KMS-11 (cell line): ENCODE data around the gene PRRX1.

Experiments used
- H2AFZ ChIP-seq: fragments of 200-600 bp; sonication (generic); 2 replicates; pipeline ENCODE4 v1.6.1; 2016; ENCODE audit warnings: antibody characterized with exemption, mixed run types, low read depth
- H3K27ac ChIP-seq: fragments of 200-600 bp; sonication (generic); 2 replicates; pipeline ENCODE4 v1.6.1; 2016; ENCODE audit warnings: mild to moderate bottlenecking, mixed run types
- H3K27me3 ChIP-seq: fragments of 200-600 bp; sonication (generic); 2 replicates; pipeline ENCODE4 v1.6.1; 2017; ENCODE audit warnings: mild to moderate bottlenecking, low read depth, mixed run types, moderate library complexity; ENCODE audit not compliant: insufficient read depth
- H3K36me3 ChIP-seq: fragments of 200-600 bp; sonication (generic); 2 replicates; pipeline ENCODE4 v1.6.1; 2017; ENCODE audit warnings: mild to moderate bottlenecking, mixed run types; ENCODE audit not compliant: insufficient read depth
- H3K4me1 ChIP-seq: fragments of 200-600 bp; sonication (generic); 2 replicates; pipeline ENCODE4 v1.6.1; 2016; ENCODE audit warnings: mild to moderate bottlenecking, low read depth, mixed run types; ENCODE audit not compliant: poor library complexity, severe bottlenecking
- H3K4me2 ChIP-seq: fragments of 200-600 bp; sonication (generic); 2 replicates; pipeline ENCODE4 v1.7.0; 2016; ENCODE audit warnings: mild to moderate bottlenecking, mixed run types
- H3K4me3 ChIP-seq: fragments of 200-600 bp; sonication (generic); IDR thresholded peaks from 2 replicates; pipeline ENCODE4 v1.6.1; 2017; ENCODE audit warnings: low read depth, low read length, mixed read lengths; ENCODE audit not compliant: insufficient read depth
- H3K79me2 ChIP-seq: fragments of 200-600 bp; sonication (generic); 2 replicates; pipeline ENCODE4 v1.6.1; 2016; ENCODE audit warnings: low read depth, mixed run types; ENCODE audit not compliant: insufficient read depth
- H3K9ac ChIP-seq: fragments of 200-600 bp; sonication (generic); 2 replicates; pipeline ENCODE4 v1.6.1; 2016; ENCODE audit warnings: mild to moderate bottlenecking, mixed run types
- H4K20me1 ChIP-seq: fragments of 200-600 bp; sonication (generic); 2 replicates; pipeline ENCODE4 v1.6.1; 2016; ENCODE audit warnings: mild to moderate bottlenecking, mixed run types; ENCODE audit not compliant: insufficient read depth
- TF ChIP-seq, protein P1 (sequence below): fragments of 200-600 bp; sonication (generic); conservative IDR thresholded peaks from 2 replicates; pipeline ENCODE4 v1.6.1; 2017; ENCODE audit warnings: low read depth, mild to moderate bottlenecking, antibody characterized with exemption, low read length, moderate library complexity, mixed read lengths

PRRX1 gene

DNA sequence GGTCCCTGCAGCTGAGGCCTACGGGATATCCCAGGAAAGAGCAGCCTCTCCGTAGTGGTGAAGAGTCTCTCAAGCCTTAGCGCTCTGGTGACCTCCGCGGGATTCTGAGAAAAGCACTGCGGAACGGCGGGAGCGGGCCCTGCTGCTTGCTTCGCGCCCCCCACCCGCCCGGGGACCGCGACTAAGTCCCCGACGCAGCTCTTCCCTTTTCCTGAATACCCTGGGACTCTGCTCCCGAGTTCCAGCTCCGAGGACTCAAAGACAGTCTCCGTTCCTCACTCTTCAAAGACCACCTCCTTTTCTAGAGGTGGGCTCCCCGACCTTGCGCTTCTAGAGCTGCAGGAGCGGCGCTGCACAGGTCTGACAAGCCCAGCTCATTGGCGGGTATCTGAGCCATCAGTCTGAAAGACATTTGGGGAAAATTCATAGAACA is 3.6 kb upstream of the PRRX1 start:
- no peaks in the 10 kb centered on the region for H3K36me3 ChIP-seq
- H4K20me1 ChIP-seq = no peaks in the 10 kb centered on the region
- no peak overlapping the region for H2AFZ ChIP-seq
- TF ChIP-seq, protein P1, sequence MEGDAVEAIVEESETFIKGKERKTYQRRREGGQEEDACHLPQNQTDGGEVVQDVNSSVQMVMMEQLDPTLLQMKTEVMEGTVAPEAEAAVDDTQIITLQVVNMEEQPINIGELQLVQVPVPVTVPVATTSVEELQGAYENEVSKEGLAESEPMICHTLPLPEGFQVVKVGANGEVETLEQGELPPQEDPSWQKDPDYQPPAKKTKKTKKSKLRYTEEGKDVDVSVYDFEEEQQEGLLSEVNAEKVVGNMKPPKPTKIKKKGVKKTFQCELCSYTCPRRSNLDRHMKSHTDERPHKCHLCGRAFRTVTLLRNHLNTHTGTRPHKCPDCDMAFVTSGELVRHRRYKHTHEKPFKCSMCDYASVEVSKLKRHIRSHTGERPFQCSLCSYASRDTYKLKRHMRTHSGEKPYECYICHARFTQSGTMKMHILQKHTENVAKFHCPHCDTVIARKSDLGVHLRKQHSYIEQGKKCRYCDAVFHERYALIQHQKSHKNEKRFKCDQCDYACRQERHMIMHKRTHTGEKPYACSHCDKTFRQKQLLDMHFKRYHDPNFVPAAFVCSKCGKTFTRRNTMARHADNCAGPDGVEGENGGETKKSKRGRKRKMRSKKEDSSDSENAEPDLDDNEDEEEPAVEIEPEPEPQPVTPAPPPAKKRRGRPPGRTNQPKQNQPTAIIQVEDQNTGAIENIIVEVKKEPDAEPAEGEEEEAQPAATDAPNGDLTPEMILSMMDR = no peak
- H3K27me3 ChIP-seq = no peaks in the 10 kb centered on the region
- no peak overlapping the region for H3K4me3 ChIP-seq
- H3K79me2 ChIP-seq = no peaks in the 10 kb centered on the region
- no peak overlapping the region for H3K27ac ChIP-seq
- no peak overlapping the region for H3K9ac ChIP-seq
- peaks cover 26% of the 10 kb centered on the region for H3K4me1 ChIP-seq
- H3K4me2 ChIP-seq = no peak overlapping the region

DNA sequence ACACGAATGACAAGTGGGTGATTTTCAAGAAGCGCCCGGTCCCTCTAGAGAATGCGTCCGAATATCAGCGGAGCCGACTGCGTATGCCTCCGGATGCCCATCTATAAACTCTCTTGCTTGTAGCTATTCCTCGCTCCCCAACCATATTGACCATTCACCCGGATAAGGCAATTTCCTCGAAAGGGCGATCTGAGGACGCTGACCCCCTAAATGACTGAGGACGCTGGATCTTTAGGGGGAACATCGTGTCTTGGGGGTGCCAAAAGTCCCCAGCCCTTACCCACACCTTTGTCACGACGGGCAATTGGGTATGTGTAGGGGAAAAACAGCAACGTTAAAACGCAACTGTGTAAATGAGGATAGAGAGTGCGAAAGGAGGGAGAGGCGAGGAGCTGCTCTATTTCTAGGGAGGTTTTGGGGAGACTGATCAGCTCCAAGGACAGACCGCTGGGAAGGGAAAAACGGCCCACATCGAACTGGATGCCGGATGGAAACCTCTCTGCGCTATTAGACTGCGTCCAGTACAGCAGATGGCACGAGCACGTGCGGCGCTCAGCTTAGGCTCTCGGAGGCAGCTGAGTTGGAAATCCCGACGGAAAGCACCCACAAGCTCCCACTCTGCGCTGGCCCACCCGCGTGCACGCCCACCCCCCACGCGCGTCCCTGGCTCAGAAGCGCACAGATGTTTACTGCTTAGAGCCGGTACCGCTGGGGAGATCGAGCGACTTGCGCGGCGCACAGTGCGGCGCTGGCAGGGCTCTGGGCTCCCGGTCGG is 2.9 kb upstream of the PRRX1 start:
- Histone ChIP-seq H2AFZ (no peak overlapping the region), H3K9ac (no peak overlapping the region), H3K79me2 (no peaks in the 10 kb centered on the region), H3K27ac (no peak overlapping the region), H4K20me1 (no peaks in the 10 kb centered on the region), H3K4me3 (no peak overlapping the region), H3K36me3 (no peaks in the 10 kb centered on the region), H3K4me1 (peaks cover 20% of the 10 kb centered on the region), H3K27me3 (no peaks in the 10 kb centered on the region), H3K4me2 (no peak overlapping the region)
- TF ChIP-seq, protein P1 = no peak

DNA sequence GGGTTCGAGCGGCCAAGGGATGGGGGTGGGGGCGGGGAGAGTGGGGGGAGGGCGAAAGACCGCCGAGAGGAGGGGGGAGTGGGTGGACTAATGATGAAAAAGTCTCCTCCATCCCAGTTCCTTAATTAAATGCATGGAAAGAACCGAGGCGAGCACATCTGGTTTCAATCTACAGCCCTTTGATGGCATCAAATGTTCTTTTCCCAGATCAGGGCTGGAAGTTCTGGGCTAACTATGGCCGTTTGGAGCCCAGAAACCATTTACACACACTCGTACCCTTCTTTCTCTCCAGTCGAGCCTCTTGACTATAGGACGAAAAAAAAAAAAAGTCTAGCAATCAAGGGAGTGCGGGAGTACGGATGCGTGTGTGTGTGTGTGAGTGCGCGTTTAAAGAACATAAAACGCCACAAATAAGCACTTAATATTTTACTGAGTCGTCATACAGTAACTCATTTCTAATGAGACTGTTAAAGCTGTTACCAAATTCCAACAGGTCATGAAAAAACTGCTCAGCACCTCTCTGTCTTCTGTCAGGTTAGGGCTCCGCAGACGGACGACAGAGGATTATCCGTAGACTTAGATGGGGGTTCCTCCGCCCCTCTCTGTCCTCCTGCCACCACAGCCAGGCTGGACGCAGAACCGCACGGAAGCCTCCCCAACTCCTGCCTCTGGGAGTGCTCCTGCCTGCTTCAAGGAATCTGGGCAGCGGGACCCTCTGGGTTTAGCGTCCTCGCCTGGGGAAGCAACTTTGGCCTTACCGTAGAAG is 2.1 kb upstream of the PRRX1 start:
- TF ChIP-seq, protein P1 = no peak
- Histone ChIP-seq H3K4me2 (no peak overlapping the region), H3K36me3 (no peaks in the 10 kb centered on the region), H2AFZ (no peak overlapping the region), H3K9ac (no peak overlapping the region), H3K27me3 (no peaks in the 10 kb centered on the region), H3K4me1 (peaks cover 12% of the 10 kb centered on the region), H4K20me1 (no peaks in the 10 kb centered on the region), H3K4me3 (no peak overlapping the region), H3K27ac (no peak overlapping the region), H3K79me2 (no peaks in the 10 kb centered on the region)

DNA sequence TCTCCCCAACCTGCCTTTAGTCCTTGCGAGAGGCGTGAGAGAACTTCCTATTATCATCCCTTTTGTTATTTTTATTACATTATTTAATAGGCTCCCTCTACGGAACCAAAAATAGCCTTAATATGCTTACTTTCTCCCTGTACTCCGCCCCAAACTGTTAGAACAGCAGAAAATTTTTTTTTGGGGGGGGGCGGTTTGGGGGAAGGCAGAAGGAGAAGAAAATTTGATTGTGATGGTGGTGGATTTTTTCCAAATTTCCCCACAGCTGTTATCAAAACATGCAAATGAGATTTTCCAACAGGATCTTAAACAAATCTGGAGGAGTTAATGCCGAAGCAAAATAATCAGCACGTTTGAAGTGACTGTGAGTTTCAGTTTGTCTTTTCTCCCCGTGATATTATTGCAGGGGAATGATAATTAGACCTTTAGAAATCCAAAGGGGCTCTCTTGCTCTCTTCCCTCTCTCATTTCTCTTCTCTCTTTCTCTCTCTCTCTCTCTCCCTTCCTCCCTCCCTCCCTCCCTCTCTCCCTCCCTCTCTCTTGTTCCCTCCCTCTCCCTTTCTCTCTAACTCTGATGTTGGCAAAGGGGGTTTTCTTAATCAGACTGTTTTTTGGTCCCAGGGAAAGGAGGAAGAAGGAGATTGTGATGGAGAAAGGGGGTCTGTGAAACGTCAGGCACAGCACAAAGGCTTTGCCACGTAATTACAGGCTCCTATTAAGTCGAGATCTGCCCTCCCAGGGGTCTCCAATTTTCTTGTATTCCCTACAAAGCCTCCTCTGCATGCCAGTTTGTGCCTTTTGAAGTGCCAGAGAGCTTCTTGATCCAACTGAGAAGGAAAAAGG is 1.1 kb upstream of the PRRX1 start:
- H4K20me1 ChIP-seq = no peaks in the 10 kb centered on the region
- H3K27me3 ChIP-seq = no peaks in the 10 kb centered on the region
- no peak overlapping the region for H2AFZ ChIP-seq
- H3K27ac ChIP-seq = no peak overlapping the region
- H3K4me1 ChIP-seq = peaks cover 3% of the 10 kb centered on the region
- no peaks in the 10 kb centered on the region for H3K79me2 ChIP-seq
- no peak overlapping the region for H3K9ac ChIP-seq
- no peak overlapping the region for H3K4me3 ChIP-seq
- H3K4me2 ChIP-seq = no peak overlapping the region
- TF ChIP-seq, protein P1 = no peak
- no peaks in the 10 kb centered on the region for H3K36me3 ChIP-seq
